ENCODE measurements around the gene HPS1.
"Not testable (repeated sequence)": the region's sequence is repeated elsewhere in the genome, so short reads cannot be mapped to it uniquely, and the experiment has no call there.

Gene HPS1

GRCh38 chr10:98384531-98385133, 62.1 kb downstream of the HPS1 start:
- no peak for DNase-seq

- no peak for DNase-seq
Observed at GRCh38 chr10:98383869-98384268, 62.9 kb downstream of the HPS1 start.

- DNase-seq, result not testable (repeated sequence)
Observed at GRCh38 chr10:98383134-98383667, 63.5 kb downstream of the HPS1 start.

GRCh38 chr10:98382691-98383101, 64.0 kb downstream of the HPS1 start:
- no peak for DNase-seq

GRCh38 chr10:98380493-98381339, 66.0 kb downstream of the HPS1 start:
- no peak for DNase-seq

- no peak for DNase-seq
Observed at GRCh38 chr10:98378722-98379121, 68.0 kb downstream of the HPS1 start.

GRCh38 chr10:98377536-98377935, 69.2 kb downstream of the HPS1 start:
- DNase-seq, result no peak

GRCh38 chr10:98377001-98377400, 69.7 kb downstream of the HPS1 start:
- no peak for DNase-seq

- DNase-seq, result peak in 2 of 3 experiments; percentile 9 to 15
Observed at GRCh38 chr10:98376485-98376884, 70.2 kb downstream of the HPS1 start.

- peak in 2 of 3 experiments; percentile 44 to 64 for DNase-seq
Observed at GRCh38 chr10:98374217-98374985, 72.3 kb downstream of the HPS1 start.

GRCh38 chr10:98373260-98374040, 73.3 kb downstream of the HPS1 start:
- DNase-seq, result no peak

GRCh38 chr10:98370831-98371820, 75.6 kb downstream of the HPS1 start:
- DNase-seq, result no peak

GRCh38 chr10:98369801-98370200, 76.9 kb downstream of the HPS1 start:
- no peak for DNase-seq

GRCh38 chr10:98368644-98369043, 78.1 kb downstream of the HPS1 start:
- no peak for DNase-seq

- DNase-seq, result no peak
Observed at GRCh38 chr10:98367604-98368451, 78.9 kb downstream of the HPS1 start.
